SIG-M5 treated with dmso at 0.1 percent for 504 hours (cell line): ENCODE data around the gene CYFIP1.
A peak's percentile ranks its signal among the peaks of the same experiment; 100 is the strongest.
"Not testable (repeated sequence)": the region's sequence is repeated elsewhere in the genome, so short reads cannot be mapped to it uniquely, and the experiment has no call there.

Experiments used
- DNase-seq: peaks from one replicate; lab custom pipeline; 2025; ENCODE audit not compliant: unreplicated experiment; lab: John Stamatoyannopoulos, UW

Gene CYFIP1

GRCh38 chr15:22980189-22981050 lies at the start of gene CYFIP1:
Gene CYFIP1 (minus strand): TSS chr15:22980368. CDS start chr15:22947285, 33,083 bp downstream.
- DNase-seq: no peak

GRCh38 chr15:23026218-23026617 lies 46.0 kb upstream of the CYFIP1 start:
- no peak for DNase-seq

- DNase-seq: no peak
Observed at GRCh38 chr15:23022156-23022555, 42.0 kb upstream of the CYFIP1 start.

- no peak for DNase-seq
Observed at GRCh38 chr15:23014394-23015000, 34.3 kb upstream of the CYFIP1 start.

GRCh38 chr15:23013681-23014080 lies 33.5 kb upstream of the CYFIP1 start:
- no peak for DNase-seq

- not testable (repeated sequence) for DNase-seq
Observed at GRCh38 chr15:23012616-23013015, 32.4 kb upstream of the CYFIP1 start.

- DNase-seq: no peak
Observed at GRCh38 chr15:23003736-23004135, 23.6 kb upstream of the CYFIP1 start.

GRCh38 chr15:23002920-23003319 lies 22.8 kb upstream of the CYFIP1 start:
- no peak for DNase-seq

GRCh38 chr15:22995795-22996194 lies 15.6 kb upstream of the CYFIP1 start:
- no peak for DNase-seq

GRCh38 chr15:22992024-22992326 lies 11.8 kb upstream of the CYFIP1 start:
- DNase-seq: no peak

GRCh38 chr15:22989576-22990477 lies 9.7 kb upstream of the CYFIP1 start:
- no peak for DNase-seq

GRCh38 chr15:22988811-22989210 lies 8.6 kb upstream of the CYFIP1 start:
- no peak for DNase-seq

- not testable (repeated sequence) for DNase-seq
Observed at GRCh38 chr15:22981931-22982330, 1.8 kb upstream of the CYFIP1 start.

GRCh38 chr15:22981051-22981840 lies 1.1 kb upstream of the CYFIP1 start:
- DNase-seq: no peak

GRCh38 chr15:22979238-22980188 lies 655 bp downstream of the CYFIP1 start:
- peak; percentile 36 for DNase-seq

- DNase-seq: no peak
Observed at GRCh38 chr15:22978691-22979237, 1.4 kb downstream of the CYFIP1 start.

GRCh38 chr15:22974745-22975144 lies 5.4 kb downstream of the CYFIP1 start:
- DNase-seq: peak; percentile 72

- DNase-seq: no peak
Observed at GRCh38 chr15:22973987-22974386, 6.2 kb downstream of the CYFIP1 start.

GRCh38 chr15:22973286-22973685 lies 6.9 kb downstream of the CYFIP1 start:
- DNase-seq: no peak
